Dendritic cell treated with granulocyte-macrophage colony-stimulating factor and Interleukin-4, amounts not matched to agents 40 ng/mL and 50 ng/mL, for 4 days (primary cell): ENCODE data around the gene ACTN2.

Experiments
- H3K27ac Mint-ChIP-seq: one replicate; pipeline ENCODE4 v1.8.0; 2022; ENCODE audit warnings: mild to moderate bottlenecking, mixed read lengths
- H3K27me3 Mint-ChIP-seq: one replicate; pipeline ENCODE4 v1.8.0; 2022; ENCODE audit warnings: mild to moderate bottlenecking, mixed read lengths
- H3K36me3 Mint-ChIP-seq: one replicate; pipeline ENCODE4 v1.8.0; 2022; ENCODE audit warnings: low read depth, mixed read lengths
- H3K4me1 Mint-ChIP-seq: one replicate; pipeline ENCODE4 v1.8.0; 2022; ENCODE audit warnings: low read depth, mixed read lengths
- H3K4me3 Mint-ChIP-seq: one replicate; pipeline ENCODE4 v1.8.0; 2022; ENCODE audit warnings: mild to moderate bottlenecking, moderate library complexity, mixed read lengths
- H3K9me3 Mint-ChIP-seq: one replicate; pipeline ENCODE4 v1.8.0; 2022; ENCODE audit warnings: mixed read lengths
- intact Hi-C: fragments of 100-400 bp; cut with micrococcal nuclease; formaldehyde crosslinking; loops from one replicate; pipeline ENCODE4 v1.15.0; 2022

ACTN2 gene

GRCh38 chr1:236705771-236706170, 19.5 kb downstream of the ACTN2 start:
- intact Hi-C loops = no loop called here
- Mint-ChIP-seq H3K36me3 (no peaks in the 10 kb centered on the region), H3K9me3 (no peaks in the 10 kb centered on the region), H3K27me3 (peaks cover 4% of the 10 kb centered on the region), H3K27ac (no peak overlapping the region), H3K4me3 (no peak overlapping the region), H3K4me1 (no peaks in the 10 kb centered on the region)

DNA sequence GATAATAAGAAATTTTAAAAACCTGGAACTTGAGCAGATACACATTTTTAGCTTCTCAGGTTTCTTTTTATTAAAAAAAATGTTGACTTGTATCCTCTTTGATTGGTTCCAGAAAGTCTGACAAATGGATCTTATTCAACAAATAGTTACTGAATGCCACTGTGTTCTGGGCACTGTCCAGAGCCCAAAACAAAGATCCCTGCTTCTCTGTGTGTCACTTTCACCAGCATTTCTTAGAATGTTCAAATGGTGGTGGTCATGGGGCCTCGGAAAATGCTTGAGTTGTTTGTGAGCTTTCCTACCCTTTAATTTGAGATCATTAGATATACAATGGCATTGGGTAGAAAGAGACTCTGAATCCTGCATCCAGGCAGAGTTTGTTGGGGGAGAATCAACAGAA, 19.9 kb downstream of the ACTN2 start:
- Mint-ChIP-seq H3K27me3 (peaks cover 4% of the 10 kb centered on the region), H3K4me3 (no peak overlapping the region), H3K27ac (no peak overlapping the region), H3K9me3 (no peaks in the 10 kb centered on the region), H3K4me1 (no peaks in the 10 kb centered on the region), H3K36me3 (no peaks in the 10 kb centered on the region)
- intact Hi-C loops = no loop called here

GRCh38 chr1:236710328-236710892, 24.1 kb downstream of the ACTN2 start:
- intact Hi-C loops = no loop called here
- no peak overlapping the region for H3K27ac Mint-ChIP-seq
- H3K4me3 Mint-ChIP-seq = no peak overlapping the region
- no peaks in the 10 kb centered on the region for H3K36me3 Mint-ChIP-seq
- H3K9me3 Mint-ChIP-seq = no peaks in the 10 kb centered on the region
- H3K27me3 Mint-ChIP-seq = peaks cover 3% of the 10 kb centered on the region
- H3K4me1 Mint-ChIP-seq = no peaks in the 10 kb centered on the region

GRCh38 chr1:236716160-236716559, 29.9 kb downstream of the ACTN2 start:
- no peaks in the 10 kb centered on the region for H3K9me3 Mint-ChIP-seq
- H3K36me3 Mint-ChIP-seq = no peaks in the 10 kb centered on the region
- no peak overlapping the region for H3K4me3 Mint-ChIP-seq
- intact Hi-C loops = no loop called here
- peaks cover 5% of the 10 kb centered on the region for H3K27me3 Mint-ChIP-seq
- H3K27ac Mint-ChIP-seq = no peak overlapping the region
- no peaks in the 10 kb centered on the region for H3K4me1 Mint-ChIP-seq

- intact Hi-C loops = no loop called here
- Mint-ChIP-seq H3K27me3 (peaks cover 3% of the 10 kb centered on the region), H3K27ac (no peak overlapping the region), H3K36me3 (no peaks in the 10 kb centered on the region), H3K4me1 (no peaks in the 10 kb centered on the region), H3K4me3 (no peak overlapping the region), H3K9me3 (no peaks in the 10 kb centered on the region)
Observed at GRCh38 chr1:236717811-236718210, 31.5 kb downstream of the ACTN2 start.

DNA sequence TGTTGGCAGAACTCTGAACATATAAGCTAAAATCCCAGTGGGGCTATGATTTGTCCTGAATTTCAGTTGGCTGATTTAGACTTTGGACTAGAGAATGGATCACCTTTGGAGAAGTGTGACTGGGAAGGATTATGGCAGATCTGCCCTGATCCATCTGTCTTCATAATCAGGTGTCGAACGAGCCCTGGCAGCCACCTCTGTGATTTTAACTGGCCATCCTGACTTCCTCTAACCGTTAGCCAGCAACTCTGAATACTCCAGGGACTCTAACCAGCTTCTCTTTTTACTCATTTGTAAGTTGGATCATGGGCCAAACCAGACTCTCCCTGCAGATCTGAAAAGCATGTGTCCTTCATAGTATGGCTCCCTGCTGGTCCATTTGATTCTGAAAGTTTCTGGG, 32.0 kb downstream of the ACTN2 start:
- intact Hi-C loops = no loop called here
- peaks cover 2% of the 10 kb centered on the region for H3K27me3 Mint-ChIP-seq
- no peaks in the 10 kb centered on the region for H3K36me3 Mint-ChIP-seq
- H3K4me1 Mint-ChIP-seq = no peaks in the 10 kb centered on the region
- no peak overlapping the region for H3K27ac Mint-ChIP-seq
- H3K9me3 Mint-ChIP-seq = no peaks in the 10 kb centered on the region
- no peak overlapping the region for H3K4me3 Mint-ChIP-seq

- no peak overlapping the region for H3K27ac Mint-ChIP-seq
- intact Hi-C loops = no loop called here
- H3K4me1 Mint-ChIP-seq = no peaks in the 10 kb centered on the region
- peaks cover 2% of the 10 kb centered on the region for H3K27me3 Mint-ChIP-seq
- H3K36me3 Mint-ChIP-seq = no peaks in the 10 kb centered on the region
- H3K4me3 Mint-ChIP-seq = no peak overlapping the region
- H3K9me3 Mint-ChIP-seq = no peaks in the 10 kb centered on the region
Observed at GRCh38 chr1:236720206-236720605, 33.9 kb downstream of the ACTN2 start.

GRCh38 chr1:236720611-236721010, 34.3 kb downstream of the ACTN2 start:
- H3K36me3 Mint-ChIP-seq = no peaks in the 10 kb centered on the region
- no peak overlapping the region for H3K4me3 Mint-ChIP-seq
- H3K27ac Mint-ChIP-seq = no peak overlapping the region
- no peaks in the 10 kb centered on the region for H3K4me1 Mint-ChIP-seq
- no peaks in the 10 kb centered on the region for H3K9me3 Mint-ChIP-seq
- peaks cover 2% of the 10 kb centered on the region for H3K27me3 Mint-ChIP-seq
- intact Hi-C loops = no loop called here

- Mint-ChIP-seq H3K27ac (no peak overlapping the region), H3K36me3 (no peaks in the 10 kb centered on the region), H3K9me3 (no peaks in the 10 kb centered on the region), H3K4me1 (no peaks in the 10 kb centered on the region), H3K27me3 (no peaks in the 10 kb centered on the region), H3K4me3 (no peak overlapping the region)
- intact Hi-C loops = no loop called here
Observed at GRCh38 chr1:236724049-236724448, 37.8 kb downstream of the ACTN2 start.

DNA sequence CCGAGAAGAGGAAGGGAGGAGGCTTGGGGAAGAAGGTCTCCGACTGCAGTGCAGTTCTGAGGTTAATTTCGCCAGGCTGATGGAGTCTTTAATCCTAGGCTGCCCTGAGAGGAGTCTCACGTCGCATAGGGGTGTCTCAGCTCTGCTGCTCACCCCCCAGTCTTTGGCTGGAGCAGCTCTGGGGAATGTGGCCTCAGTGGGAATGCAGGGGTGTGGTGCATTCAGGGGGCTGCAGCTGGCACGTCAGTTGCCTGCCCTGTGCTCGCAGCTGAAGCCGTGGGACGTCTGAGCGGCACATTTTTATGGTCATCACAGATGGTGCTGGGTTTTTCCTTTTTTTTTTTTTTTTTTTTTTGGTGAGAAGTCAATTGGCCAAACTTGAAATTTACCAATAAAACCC, 38.2 kb downstream of the ACTN2 start:
- Mint-ChIP-seq H3K36me3 (no peaks in the 10 kb centered on the region), H3K27me3 (no peaks in the 10 kb centered on the region), H3K4me1 (no peaks in the 10 kb centered on the region), H3K9me3 (no peaks in the 10 kb centered on the region), H3K4me3 (no peak overlapping the region), H3K27ac (no peak overlapping the region)
- intact Hi-C loops = no loop called here

DNA sequence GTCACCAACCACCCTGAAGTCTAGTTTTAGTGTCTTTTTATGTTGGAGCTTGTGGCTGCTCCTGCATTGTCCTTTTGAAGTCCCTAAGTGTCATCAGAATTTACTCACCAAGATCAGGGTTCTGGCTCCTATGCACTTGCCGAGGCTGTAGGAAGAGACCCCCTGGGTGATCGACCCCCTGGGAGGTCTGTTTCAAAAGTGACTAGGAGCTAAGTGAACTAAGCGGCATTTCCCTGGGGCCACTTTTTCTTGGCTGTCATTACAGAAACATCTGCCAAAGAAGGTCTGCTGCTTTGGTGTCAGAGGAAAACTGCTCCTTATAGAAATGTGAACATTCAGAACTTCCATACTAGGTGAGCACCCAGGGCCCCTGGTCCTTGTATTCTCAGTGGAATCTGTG, 39.4 kb downstream of the ACTN2 start:
- Mint-ChIP-seq H3K27ac (no peak overlapping the region), H3K4me1 (no peaks in the 10 kb centered on the region), H3K4me3 (no peak overlapping the region), H3K27me3 (no peaks in the 10 kb centered on the region), H3K9me3 (no peaks in the 10 kb centered on the region), H3K36me3 (no peaks in the 10 kb centered on the region)
- intact Hi-C loops = no loop called here

DNA sequence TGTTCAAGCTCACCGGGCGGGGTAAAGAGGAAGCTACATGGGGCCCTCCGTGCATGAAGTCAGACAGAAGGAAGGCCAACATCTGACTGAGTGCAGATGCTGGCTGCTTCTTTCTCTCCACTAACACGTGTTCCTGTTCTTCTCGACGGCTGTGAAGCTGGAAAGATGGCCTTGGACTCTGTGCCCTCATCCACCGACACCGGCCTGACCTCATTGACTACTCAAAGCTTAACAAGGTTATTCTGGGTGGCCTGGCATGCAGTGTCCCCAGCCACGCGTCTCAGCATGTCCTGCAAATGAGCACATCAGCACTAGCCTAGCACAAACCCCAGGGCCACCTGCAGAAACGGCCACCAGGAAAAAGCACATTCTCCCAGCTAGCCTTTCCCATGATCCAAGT, 41.2 kb downstream of the ACTN2 start:
- Mint-ChIP-seq H3K27me3 (no peaks in the 10 kb centered on the region), H3K4me3 (no peak overlapping the region), H3K36me3 (no peaks in the 10 kb centered on the region), H3K9me3 (no peaks in the 10 kb centered on the region), H3K4me1 (no peaks in the 10 kb centered on the region), H3K27ac (no peak overlapping the region)
- intact Hi-C loops = no loop called here

GRCh38 chr1:236728752-236729151, 42.5 kb downstream of the ACTN2 start:
- Mint-ChIP-seq H3K4me3 (no peak overlapping the region), H3K27ac (no peak overlapping the region), H3K4me1 (no peaks in the 10 kb centered on the region), H3K36me3 (no peaks in the 10 kb centered on the region), H3K27me3 (no peaks in the 10 kb centered on the region), H3K9me3 (no peaks in the 10 kb centered on the region)
- intact Hi-C loops = no loop called here

- Mint-ChIP-seq H3K4me1 (no peaks in the 10 kb centered on the region), H3K27ac (no peak overlapping the region), H3K36me3 (no peaks in the 10 kb centered on the region), H3K4me3 (no peak overlapping the region), H3K27me3 (peaks cover 2% of the 10 kb centered on the region), H3K9me3 (no peaks in the 10 kb centered on the region)
- intact Hi-C loops = no loop called here
Observed at GRCh38 chr1:236733653-236734052, 47.4 kb downstream of the ACTN2 start.

DNA sequence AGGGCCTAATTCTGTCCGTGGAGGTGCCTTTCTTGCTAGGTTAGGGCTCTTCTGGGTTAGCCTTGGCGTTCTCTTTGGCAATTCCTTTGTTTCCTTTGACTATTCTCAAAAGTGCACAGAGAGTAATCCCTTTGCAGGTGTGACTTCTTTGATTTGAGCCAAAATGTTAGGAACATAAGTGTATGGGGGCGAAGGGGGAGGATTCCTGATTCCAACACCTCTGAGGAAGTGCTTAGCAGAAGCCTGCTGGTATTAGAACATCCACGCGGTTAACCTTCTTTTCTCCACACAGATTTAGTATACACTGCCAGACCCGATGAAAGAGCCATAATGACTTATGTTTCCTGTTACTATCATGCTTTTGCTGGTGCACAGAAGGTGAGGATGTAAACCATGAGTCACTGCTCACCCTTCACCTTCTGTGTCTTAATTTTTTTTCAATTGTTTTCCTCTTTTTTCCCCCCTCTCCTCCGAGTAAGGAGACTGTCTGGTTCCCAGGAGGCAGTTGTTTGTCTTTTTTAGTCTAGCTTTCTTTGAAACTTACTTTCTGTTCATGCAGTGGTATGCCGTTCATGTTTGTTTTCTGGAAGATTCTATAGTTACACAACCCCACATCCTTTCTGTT, 48.0 kb downstream of the ACTN2 start:
- Mint-ChIP-seq H3K36me3 (no peaks in the 10 kb centered on the region), H3K9me3 (no peaks in the 10 kb centered on the region), H3K27ac (no peak overlapping the region), H3K27me3 (peaks cover 2% of the 10 kb centered on the region), H3K4me1 (no peaks in the 10 kb centered on the region), H3K4me3 (no peak overlapping the region)
- intact Hi-C loops = no loop called here
